H9 (cell line): ENCODE results near the gene PRKCA. TPM values are rescaled to one million over a fixed set of nuclear protein-coding genes. Genes with fewer than 3 reads are reported as not detected.

Source experiments
- DNase-seq: peaks from one replicate; pipeline ENCODE4 v3.0.0-alpha.2; 2017
- H2AFZ ChIP-seq: one replicate; pipeline ENCODE4 v1.6.1; 2013; ENCODE audit warnings: mild to moderate bottlenecking, low read length, control low read depth, moderate library complexity
- H2AK5ac ChIP-seq: 2 replicates; pipeline ENCODE4 v1.6.1; 2013; ENCODE audit warnings: low read length, control low read depth, mixed read lengths; ENCODE audit not compliant: insufficient read length
- H2BK120ac ChIP-seq: one replicate; pipeline ENCODE4 v1.6.1; 2013; ENCODE audit warnings: low read depth, mild to moderate bottlenecking, low read length, control low read depth, inconsistent platforms; ENCODE audit not compliant: poor library complexity, severe bottlenecking
- H2BK12ac ChIP-seq: 2 replicates; pipeline ENCODE4 v1.6.1; 2013; ENCODE audit warnings: low read length, control low read depth, mixed read lengths, low read depth; ENCODE audit not compliant: insufficient read length
- H2BK15ac ChIP-seq: 2 replicates; pipeline ENCODE4 v1.6.1; 2013; ENCODE audit warnings: low read depth, low read length, control low read depth
- H2BK20ac ChIP-seq: one replicate; pipeline ENCODE4 v1.6.1; 2013; ENCODE audit warnings: low read depth, mild to moderate bottlenecking, low read length, control low read depth, inconsistent platforms; ENCODE audit not compliant: poor library complexity, severe bottlenecking
- H2BK5ac ChIP-seq: 2 replicates; pipeline ENCODE4 v1.6.1; 2013; ENCODE audit warnings: low read length, control low read depth, mixed read lengths; ENCODE audit not compliant: insufficient read length
- H3K14ac ChIP-seq: 2 replicates; pipeline ENCODE4 v1.6.1; 2013; ENCODE audit warnings: low read length, control low read depth; ENCODE audit not compliant: insufficient read depth
- H3K18ac ChIP-seq: 2 replicates; pipeline ENCODE4 v1.6.1; 2013; ENCODE audit warnings: low read depth, mild to moderate bottlenecking, mixed read lengths, low read length, control low read depth; ENCODE audit not compliant: insufficient read length
- H3K23ac ChIP-seq: 2 replicates; pipeline ENCODE4 v1.6.1; 2013; ENCODE audit warnings: low read length, control low read depth, mixed read lengths, low read depth; ENCODE audit not compliant: insufficient read length
- H3K23me2 ChIP-seq: 2 replicates; pipeline ENCODE4 v1.6.1; 2013; ENCODE audit warnings: low read depth, mild to moderate bottlenecking, mixed read lengths, low read length, control low read depth; ENCODE audit not compliant: insufficient read length, poor library complexity, severe bottlenecking
- H3K27ac ChIP-seq: 2 replicates; pipeline ENCODE4 v1.5.1; 2013; ENCODE audit warnings: low read length, control low read depth, mixed read lengths, low read depth; ENCODE audit not compliant: insufficient read length
- H3K27me3 ChIP-seq: 2 replicates; pipeline ENCODE4 v1.6.1; 2013; ENCODE audit warnings: low read length, control low read depth, inconsistent platforms; ENCODE audit not compliant: insufficient read depth
- H3K4ac ChIP-seq: 2 replicates; pipeline ENCODE4 v1.6.1; 2013; ENCODE audit warnings: low read depth, mild to moderate bottlenecking, control low read depth, inconsistent platforms, low read length, moderate library complexity
- H3K4me1 ChIP-seq: 2 replicates; pipeline ENCODE4 v1.6.1; 2013; ENCODE audit warnings: low read length, control low read depth, inconsistent platforms; ENCODE audit not compliant: insufficient read depth
- H3K4me2 ChIP-seq: 2 replicates; pipeline ENCODE4 v1.6.1; 2013; ENCODE audit warnings: low read length, control low read depth, mixed read lengths; ENCODE audit not compliant: insufficient read length, insufficient read depth
- H3K56ac ChIP-seq: 2 replicates; pipeline ENCODE4 v1.6.1; 2013; ENCODE audit warnings: low read depth, mild to moderate bottlenecking, mixed read lengths, low read length, control low read depth; ENCODE audit not compliant: insufficient read length
- H3K79me1 ChIP-seq: 2 replicates; pipeline ENCODE4 v1.6.1; 2013; ENCODE audit warnings: low read depth, mild to moderate bottlenecking, moderate library complexity, low read length, control low read depth, inconsistent platforms; ENCODE audit not compliant: insufficient read depth, poor library complexity, severe bottlenecking
- H3K79me2 ChIP-seq: 2 replicates; pipeline ENCODE4 v1.6.1; 2013; ENCODE audit warnings: low read length, control low read depth, inconsistent platforms; ENCODE audit not compliant: insufficient read depth
- H3K9ac ChIP-seq: 2 replicates; pipeline ENCODE4 v1.6.1; 2013; ENCODE audit warnings: low read length, control low read depth, mixed read lengths; ENCODE audit not compliant: insufficient read length; ENCODE audit errors: extremely low read depth
- H3K9me3 ChIP-seq: one replicate; pipeline ENCODE4 v1.6.1; 2013; ENCODE audit warnings: low read depth, low read length, inconsistent platforms; ENCODE audit not compliant: control insufficient read depth
- H3T11ph ChIP-seq: one replicate; pipeline ENCODE4 v1.6.1; 2013; ENCODE audit warnings: mild to moderate bottlenecking, low read length, control low read depth, inconsistent platforms
- H4K20me1 ChIP-seq: one replicate; pipeline ENCODE4 v1.6.1; 2013; ENCODE audit not compliant: control insufficient read depth, insufficient read length, insufficient read depth
- H4K5ac ChIP-seq: 2 replicates; pipeline ENCODE4 v1.6.1; 2013; ENCODE audit warnings: low read depth, mild to moderate bottlenecking, mixed read lengths, low read length, control low read depth; ENCODE audit not compliant: insufficient read length
- H4K8ac ChIP-seq: replicated peaks from 2 replicates; pipeline ENCODE4 v1.6.1; 2013; ENCODE audit warnings: low read length, control low read depth, mixed read lengths, low read depth; ENCODE audit not compliant: insufficient read length
- H4K91ac ChIP-seq: 2 replicates; pipeline ENCODE4 v1.6.1; 2013; ENCODE audit warnings: low read depth, mild to moderate bottlenecking, moderate library complexity, mixed read lengths, low read length, control low read depth; ENCODE audit not compliant: insufficient read length
- H3K27ac Mint-ChIP-seq, 3 experiments: 2 replicates in 2 of 3; 3 replicates in 1 of 3; pipeline ENCODE4 v1.8.0; 2020 to 2021; ENCODE audit warnings: mixed read lengths in 3 of 3, mild to moderate bottlenecking in 1 of 3, moderate library complexity in 1 of 3
- H3K27me3 Mint-ChIP-seq: 2 replicates; pipeline ENCODE4 v1.8.0; 2021; ENCODE audit warnings: low read depth, mild to moderate bottlenecking, moderate library complexity, mixed read lengths
- H3K36me3 Mint-ChIP-seq, 3 experiments: 2 replicates in 2 of 3; 3 replicates in 1 of 3; pipeline ENCODE4 v1.8.0; 2020 to 2021; ENCODE audit warnings: low read depth in 3 of 3, mixed read lengths in 3 of 3; ENCODE audit not compliant: insufficient read depth in 1 of 3
- H3K4me1 Mint-ChIP-seq, 2 experiments: 2 replicates each; pipeline ENCODE4 v1.8.0; 2020; ENCODE audit warnings: mixed read lengths in 2 of 2
- H3K4me3 Mint-ChIP-seq, 2 experiments: 2 replicates in 1 of 2; 3 replicates in 1 of 2; pipeline ENCODE4 v1.8.0; 2020 to 2021; ENCODE audit warnings: mild to moderate bottlenecking in 2 of 2, mixed read lengths in 2 of 2, moderate library complexity in 1 of 2
- H3K9me3 Mint-ChIP-seq, 2 experiments: 2 replicates in 1 of 2; 3 replicates in 1 of 2; pipeline ENCODE4 v1.8.0; 2020; ENCODE audit warnings: mild to moderate bottlenecking in 2 of 2, mixed read lengths in 2 of 2, moderate library complexity in 1 of 2
- CTCF ChIP-seq: fragments of 200-600 bp; sonication (generic); conservative IDR thresholded peaks from 3 replicates; pipeline ENCODE4 v1.8.0; 2021; ENCODE audit warnings: antibody characterized with exemption, mild to moderate bottlenecking
- WGBS: extraction: QIAGEN DNeasy Blood & Tissue Kit; methylation state at CpG from one replicate; pipeline ENCODE4 v1.1.7; 2013; ENCODE audit warnings: missing lambda C conversion rate, low lambda C conversion rate, mixed read lengths; ENCODE audit not compliant: insufficient read length; ENCODE audit errors: extremely low coverage; 5-methylcytosine and 5-hydroxymethylcytosine counted together
- total RNA-seq: library from RNA; stranded (reverse); gene quantifications from 2 replicates; pipeline ENCODE4 v1.2.1, GENCODE V29; 2021

Gene PRKCA
- total RNA-seq, 1 experiment from 2014 or later = 10.5 TPM

- Histone ChIP-seq H3K4me2 (no peak overlapping the region), H2BK120ac (no peak overlapping the region), H3K9me3 (no peaks in the 10 kb centered on the region), H2BK12ac (no peak overlapping the region), H4K8ac (no peak overlapping the region), H2BK20ac (no peak overlapping the region), H3K18ac (no peak overlapping the region), H4K91ac (no peak overlapping the region), H2BK15ac (no peak overlapping the region), H2AK5ac (no peak overlapping the region), H4K20me1 (no peaks in the 10 kb centered on the region), H3K27me3 (no peaks in the 10 kb centered on the region), H3K79me2 (no peaks in the 10 kb centered on the region; the same call in 1 of the 2 replicates), H2AFZ (no peak overlapping the region), H3T11ph (no peak overlapping the region), H3K14ac (no peak overlapping the region), H3K79me1 (no peaks in the 10 kb centered on the region), H2BK5ac (no peak overlapping the region), H3K4ac (no peak overlapping the region), H4K5ac (no peak overlapping the region), H3K56ac (no peak overlapping the region), H3K23ac (no peak overlapping the region), H3K27ac (no peak overlapping the region), H3K4me1 (peaks cover 2% of the 10 kb centered on the region; the same call in 1 of the 2 replicates), H3K9ac (no peak overlapping the region), H3K23me2 (no peaks in the 10 kb centered on the region)
- Mint-ChIP-seq H3K4me3 (no peak overlapping the region), H3K27ac (peak overlapping the region in 1 of 3 experiments; percentile 29; a peak in 1 of 7 replicates), H3K4me1 (peaks cover 37% of the 10 kb centered on the region in 2 experiments), H3K27me3 (no peaks in the 10 kb centered on the region; the same call in 1 of the 2 replicates), H3K9me3 (peaks cover 16 to 17% of the 10 kb centered on the region in 2 experiments), H3K36me3 (peaks cover 7 to 16% (median 8%) of the 10 kb centered on the region in 3 experiments)
- DNase-seq = no peak
- no CpG with 5 or more reads among the region's 2 CpGs for WGBS
- no peak for TF ChIP-seq CTCF
These were observed 241.1 kb downstream of the PRKCA start for GRCh38 chr17:66543526-66543925.
